HG03457 (cell line): Measurements from ENCODE around the gene TAF6.

Source experiments
- ATAC-seq: cut with Tn5 transposase; IDR thresholded peaks from one replicate; pipeline ENCODE4 v1.9.1; 2021; ENCODE audit warnings: moderate number of reproducible peaks; ENCODE audit not compliant: unreplicated experiment

TAF6 gene

GRCh38 chr7:100119072-100119969 is at the start of gene TAF6, which contains the start of gene CNPY4:
TSS of gene TAF6 (minus strand) at chr7:100119358. CDS start at chr7:100114209, 5,149 bp downstream.
TSS of gene CNPY4 (plus strand) at chr7:100119634. CDS start at chr7:100119745, 111 bp downstream.
- peak; percentile 54 for ATAC-seq

GRCh38 chr7:100167912-100168323 is 48.8 kb upstream of the TAF6 start:
- ATAC-seq, result no peak

GRCh38 chr7:100166970-100167911 is 48.1 kb upstream of the TAF6 start:
- no peak for ATAC-seq

GRCh38 chr7:100166317-100166940 is 47.3 kb upstream of the TAF6 start:
- ATAC-seq, result no peak

GRCh38 chr7:100163871-100164270 is 44.7 kb upstream of the TAF6 start:
- no peak for ATAC-seq

GRCh38 chr7:100163006-100163531 is 43.9 kb upstream of the TAF6 start:
- no peak for ATAC-seq

GRCh38 chr7:100160067-100160466 is 40.9 kb upstream of the TAF6 start:
- no peak for ATAC-seq

- no peak for ATAC-seq
Measured at GRCh38 chr7:100159099-100159623, 40.0 kb upstream of the TAF6 start.

GRCh38 chr7:100158229-100159098 is 39.3 kb upstream of the TAF6 start, which contains the start of gene TRAPPC14:
TSS of gene TRAPPC14 (minus strand) at chr7:100158723. CDS start at chr7:100158499, 224 bp downstream.
- ATAC-seq, result peak; percentile 48

- ATAC-seq, result no peak
Measured at GRCh38 chr7:100157334-100158228, 38.4 kb upstream of the TAF6 start.

- ATAC-seq, result no peak
Measured at GRCh38 chr7:100157069-100157333, 37.8 kb upstream of the TAF6 start.

GRCh38 chr7:100156331-100157068 is 37.3 kb upstream of the TAF6 start:
- no peak for ATAC-seq

GRCh38 chr7:100155553-100156317 is 36.6 kb upstream of the TAF6 start:
- ATAC-seq, result no peak

- no peak for ATAC-seq
Measured at GRCh38 chr7:100154651-100155491, 35.7 kb upstream of the TAF6 start.

- ATAC-seq, result no peak
Measured at GRCh38 chr7:100153708-100154535, 34.8 kb upstream of the TAF6 start.
